OCI-LY1 (cell line): ENCODE data around the gene OR52N1.

Experiments used
- EZH2 ChIP-seq: fragments of 200-600 bp; sonication (generic), shearing (Covaris generic); IDR thresholded peaks from 2 replicates; pipeline ENCODE4 v1.8.0; 2017; ENCODE audit warnings: borderline replicate concordance, mixed run types, mild to moderate bottlenecking, antibody characterized with exemption, low read length, moderate library complexity, mixed read lengths
- TF ChIP-seq, protein P1 (sequence below): fragments of 200-600 bp; sonication (generic), shearing (Covaris generic); IDR thresholded peaks from 2 replicates; pipeline ENCODE4 v1.5.1; 2017; ENCODE audit warnings: mild to moderate bottlenecking, antibody characterized with exemption, low read length, moderate library complexity, mixed read lengths

DNA sequence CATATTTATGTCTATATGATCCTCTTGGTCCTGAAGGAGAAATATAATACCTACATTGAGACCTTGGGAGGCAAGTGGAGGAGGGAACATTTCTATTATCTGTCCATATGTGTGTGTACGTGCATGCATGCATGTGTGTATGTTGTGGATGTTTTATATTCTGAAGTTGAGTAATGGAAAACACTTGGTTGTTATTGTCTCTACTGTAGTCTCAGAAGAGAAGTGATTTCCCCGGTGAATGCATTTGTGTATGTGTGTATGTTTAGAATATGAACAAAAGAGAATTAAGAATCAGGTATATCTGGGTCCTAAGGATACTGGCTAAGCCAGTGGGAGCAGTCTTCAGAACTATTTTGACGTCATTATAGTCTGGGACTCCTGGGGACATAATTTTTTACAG, at the start of gene OR52N1:
- TF ChIP-seq, protein P1, sequence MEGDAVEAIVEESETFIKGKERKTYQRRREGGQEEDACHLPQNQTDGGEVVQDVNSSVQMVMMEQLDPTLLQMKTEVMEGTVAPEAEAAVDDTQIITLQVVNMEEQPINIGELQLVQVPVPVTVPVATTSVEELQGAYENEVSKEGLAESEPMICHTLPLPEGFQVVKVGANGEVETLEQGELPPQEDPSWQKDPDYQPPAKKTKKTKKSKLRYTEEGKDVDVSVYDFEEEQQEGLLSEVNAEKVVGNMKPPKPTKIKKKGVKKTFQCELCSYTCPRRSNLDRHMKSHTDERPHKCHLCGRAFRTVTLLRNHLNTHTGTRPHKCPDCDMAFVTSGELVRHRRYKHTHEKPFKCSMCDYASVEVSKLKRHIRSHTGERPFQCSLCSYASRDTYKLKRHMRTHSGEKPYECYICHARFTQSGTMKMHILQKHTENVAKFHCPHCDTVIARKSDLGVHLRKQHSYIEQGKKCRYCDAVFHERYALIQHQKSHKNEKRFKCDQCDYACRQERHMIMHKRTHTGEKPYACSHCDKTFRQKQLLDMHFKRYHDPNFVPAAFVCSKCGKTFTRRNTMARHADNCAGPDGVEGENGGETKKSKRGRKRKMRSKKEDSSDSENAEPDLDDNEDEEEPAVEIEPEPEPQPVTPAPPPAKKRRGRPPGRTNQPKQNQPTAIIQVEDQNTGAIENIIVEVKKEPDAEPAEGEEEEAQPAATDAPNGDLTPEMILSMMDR: no peak
- TF ChIP-seq EZH2: no peak
